Measurements from ENCODE around the gene OPCML. TPM values are rescaled to one million over a fixed set of nuclear protein-coding genes. Genes with fewer than 3 reads are reported as not detected.

OPCML gene
- total and polyA plus RNA-seq, 2 of the 13 experiments (the other 11 are each of a cell fraction or from before 2014, with no cell fraction given) = not detected

GRCh38 chr11:132669949-132670348 lies 862.4 kb downstream of the OPCML start:
- H3K9ac ChIP-seq (ENCODE audit: insufficient read depth, low read depth, low read length) = no peak overlapping the region
- no peaks in the 10 kb centered on the region for H3K4me1 ChIP-seq (ENCODE audit: insufficient read depth, low read length)
- in situ Hi-C loops (cut with HindIII; ENCODE audit: extremely low pct_ligation_motif_present, low pct_unique_long_range_greater_than_20kb) = no loop called here
- H2AFZ ChIP-seq (ENCODE audit: low read length) = no peak overlapping the region
- no peak for ATAC-seq
- no peak for DNase-seq (ENCODE audit: low spot score)
- CTCF ChIA-PET (ENCODE audit: low intra/inter-chr PET ratio, low total read pairs) = no interaction called here
- peaks cover 87% of the 10 kb centered on the region for H3K9me3 ChIP-seq (ENCODE audit: low read length)
- no peak overlapping the region for H3K27ac ChIP-seq (ENCODE audit: extremely low read length, insufficient read depth, low read length)
- no peak for FAIRE-seq
- H3K36me3 ChIP-seq (replicated peaks in 1 of 2; ENCODE audit: control insufficient read depth in 1 of 2, insufficient read depth in 2 of 2, low read length in 2 of 2) = no peaks in the 10 kb centered on the region
- BruUV-seq (replicated peaks) = no TSS peak
- TF ChIP-seq KLF6 (CRISPR knock-in tag; IDR thresholded peaks at IDR 0.05) = no peak
- no peak for TF ChIP-seq SYNCRIP (IDR thresholded peaks at IDR 0.05; ENCODE audit: insufficient read depth, low read depth, low read length)
- no peak for TF ChIP-seq TEF (CRISPR knock-in tag; IDR thresholded peaks at IDR 0.05)
- no peak for TF ChIP-seq ZNF639 (CRISPR knock-in tag; conservative IDR thresholded peaks at IDR 0.05)
- no peak for TF ChIP-seq RFXANK (CRISPR knock-in tag; IDR thresholded peaks at IDR 0.05)
- no peak for TF ChIP-seq REL (CRISPR knock-in tag; conservative IDR thresholded peaks at IDR 0.05)
- no peak for TF ChIP-seq IRF9 (CRISPR knock-in tag; IDR thresholded peaks at IDR 0.05; ENCODE audit: borderline replicate concordance)
- TF ChIP-seq ZNF780A (CRISPR knock-in tag; IDR thresholded peaks at IDR 0.05) = no peak
- no peak for TF ChIP-seq GMEB1 (CRISPR knock-in tag; IDR thresholded peaks at IDR 0.05; ENCODE audit: borderline replicate concordance)
- TF ChIP-seq CBX2 (IDR thresholded peaks at IDR 0.05; ENCODE audit: low read depth, low read length) = no peak
- no peak for TF ChIP-seq CBX2 (CRISPR knock-in tag; IDR thresholded peaks at IDR 0.05; ENCODE audit: low read depth)
- no peak for TF ChIP-seq RBM22 (optimal IDR thresholded peaks at IDR 0.05; ENCODE audit: low read length)
- no peak for TF ChIP-seq THAP7 (CRISPR knock-in tag; IDR thresholded peaks at IDR 0.05)
- no peak for TF ChIP-seq ZNF230 (CRISPR knock-in tag; IDR thresholded peaks at IDR 0.05)
- TF ChIP-seq EZH2 (conservative IDR thresholded peaks at IDR 0.05; ENCODE audit: low read depth, low read length) = no peak
- no peak for TF ChIP-seq NRL (CRISPR knock-in tag; IDR thresholded peaks at IDR 0.05; ENCODE audit: borderline replicate concordance)
- TF ChIP-seq TMF1 (CRISPR knock-in tag; IDR thresholded peaks at IDR 0.05; ENCODE audit: low read depth) = no peak
- no peak for TF ChIP-seq FOXA1 (IDR thresholded peaks at IDR 0.05)
- TF ChIP-seq FOXA1 (CRISPR knock-in tag; IDR thresholded peaks at IDR 0.05) = no peak
- TF ChIP-seq MTERF4 (CRISPR knock-in tag; IDR thresholded peaks at IDR 0.05) = no peak
- TF ChIP-seq FOXJ3 (CRISPR knock-in tag; IDR thresholded peaks at IDR 0.05; ENCODE audit: borderline replicate concordance) = no peak
- 52% methylated on average over 5 of the region's 5 CpGs for WGBS (ENCODE audit: low lambda C conversion rate)
- intact Hi-C loops (cut with micrococcal nuclease; ENCODE audit: unreplicated experiment) = no loop called here
- no peaks in the 10 kb centered on the region for H3K79me2 ChIP-seq (ENCODE audit: insufficient read depth, low read length)
- POLR2A ChIA-PET = no interaction called here
- H3K4me2 ChIP-seq (ENCODE audit: low read depth, low read length) = no peak overlapping the region
- H3K4me3 ChIP-seq (replicated peaks in 1 of 3; ENCODE audit: insufficient read depth in 1 of 3, low read depth in 2 of 3, low read length in 3 of 3) = no peak overlapping the region
- H3K27me3 ChIP-seq (ENCODE audit: control insufficient read depth in 1 of 2, insufficient read depth in 2 of 2, low read length in 2 of 2) = no peaks in the 10 kb centered on the region
- H4K20me1 ChIP-seq (ENCODE audit: insufficient read depth, low read length) = no peaks in the 10 kb centered on the region

All from HepG2 (cell line).